GM19193 (cell line): ENCODE data around the gene ENG.

ENCODE experiments used
- POLR2A ChIP-seq: IDR thresholded peaks from 4 replicates; pipeline ENCODE4 v1.6.1; 2011; ENCODE audit not compliant: insufficient read depth, insufficient read length; ENCODE audit errors: extremely low read depth

Gene ENG

GRCh38 chr9:127854184-127854806 lies at the start of gene ENG:
Gene ENG (minus strand): TSS chr9:127854658. CDS start chr9:127854355, 303 bp downstream.
- TF ChIP-seq POLR2A: no peak

GRCh38 chr9:127903557-127904475 lies 49.4 kb upstream of the ENG start:
- TF ChIP-seq POLR2A: no peak

GRCh38 chr9:127899128-127899943 lies 44.9 kb upstream of the ENG start, which contains the start of gene ST6GALNAC6:
Gene ST6GALNAC6 (minus strand): TSS chr9:127899603. CDS start chr9:127897981, 1,622 bp downstream.
- TF ChIP-seq POLR2A: peak; percentile 47

- TF ChIP-seq POLR2A: no peak
These were observed 44.1 kb upstream of the ENG start for GRCh38 chr9:127898433-127899127.

GRCh38 chr9:127897193-127897692 lies 42.8 kb upstream of the ENG start:
- TF ChIP-seq POLR2A: no peak

- no peak for TF ChIP-seq POLR2A
These were observed 42.1 kb upstream of the ENG start for GRCh38 chr9:127896395-127897192.

GRCh38 chr9:127895811-127896210 lies 41.4 kb upstream of the ENG start:
- no peak for TF ChIP-seq POLR2A

GRCh38 chr9:127893392-127893791 lies 38.9 kb upstream of the ENG start:
- TF ChIP-seq POLR2A: no peak

- no peak for TF ChIP-seq POLR2A
These were observed 38.4 kb upstream of the ENG start for GRCh38 chr9:127892831-127893230.

- no peak for TF ChIP-seq POLR2A
These were observed 35.6 kb upstream of the ENG start for GRCh38 chr9:127890053-127890452.

- TF ChIP-seq POLR2A: no peak
These were observed 33.3 kb upstream of the ENG start for GRCh38 chr9:127887792-127888191.

- no peak for TF ChIP-seq POLR2A
These were observed 32.0 kb upstream of the ENG start for GRCh38 chr9:127886401-127886972.

- no peak for TF ChIP-seq POLR2A
These were observed 31.2 kb upstream of the ENG start for GRCh38 chr9:127885508-127886281.

GRCh38 chr9:127884976-127885490 lies 30.6 kb upstream of the ENG start:
- no peak for TF ChIP-seq POLR2A
